Loucy (cell line): ENCODE data around the gene CACNA1I.

Experiments
- CTCF ChIP-seq: fragments of 200-600 bp; sonication (generic); conservative IDR thresholded peaks from 2 replicates; pipeline ENCODE4 v1.5.1; 2014; ENCODE audit warnings: mild to moderate bottlenecking, antibody characterized with exemption, low read length
- EZH2phosphoT487 ChIP-seq: fragments of 200-600 bp; IDR thresholded peaks from 2 replicates; pipeline ENCODE4 v1.6.1; 2018; ENCODE audit warnings: antibody characterized with exemption, mild to moderate bottlenecking, moderate library complexity, borderline replicate concordance

- no peak for TF ChIP-seq CTCF
- TF ChIP-seq EZH2phosphoT487: no peak
These were observed 51.3 kb downstream of the CACNA1I start for GRCh38 chr22:39621826-39622225.
